ENCODE results near the gene UBTF. TPM values are rescaled to one million over a fixed set of nuclear protein-coding genes. Genes with fewer than 3 reads are reported as not detected.

UBTF gene
- total and polyA plus RNA-seq, 9 donors: 29.6 to 128 (median 81.5) TPM

DNA sequence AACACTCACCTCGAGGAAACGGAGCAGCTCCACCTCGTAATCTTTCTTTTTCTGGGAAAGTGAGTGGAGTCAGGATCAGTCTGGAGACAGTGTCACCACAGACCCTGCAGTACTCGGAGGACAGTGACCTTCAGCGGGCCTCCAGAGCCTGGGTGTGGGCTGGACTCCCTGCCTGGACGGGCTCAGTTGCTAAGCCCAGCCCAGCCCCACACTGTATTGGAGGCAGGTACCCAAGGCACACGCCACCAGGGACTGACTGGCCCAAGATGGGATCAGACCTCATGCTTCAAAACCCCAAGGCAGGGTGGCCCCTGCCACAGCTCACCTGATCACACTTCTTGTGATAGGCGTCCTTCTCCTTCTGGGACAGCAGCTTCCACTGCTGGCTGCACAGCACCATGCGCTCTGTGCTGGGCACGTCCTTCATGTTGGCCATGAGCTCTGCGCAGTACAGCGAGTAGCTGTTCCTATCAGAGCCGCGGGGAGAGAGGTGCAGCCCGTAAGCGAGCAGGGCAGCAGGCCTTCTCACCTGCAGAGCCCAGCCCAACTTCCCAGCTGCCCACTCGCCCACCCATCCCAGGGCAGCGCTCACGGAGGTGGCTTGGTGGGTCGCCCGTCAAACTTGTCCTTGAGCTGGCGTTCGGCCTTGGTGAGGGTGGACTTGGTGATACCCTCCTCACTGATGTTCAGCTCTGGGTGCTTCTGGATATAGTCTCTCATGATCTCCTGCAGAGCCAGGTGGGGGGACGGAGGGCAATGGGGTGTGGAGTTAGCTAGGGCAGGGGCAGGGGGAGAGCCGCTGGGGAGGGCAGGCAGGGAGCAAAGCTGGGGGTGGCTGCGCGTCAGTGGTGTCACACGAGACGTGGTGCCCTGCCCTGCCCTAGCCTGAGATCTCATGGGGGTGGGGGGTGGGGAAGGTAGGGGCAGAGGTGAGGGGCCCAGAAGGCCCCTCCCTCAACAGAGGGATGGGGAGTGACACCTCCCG is 7.9 kb downstream of the UBTF start:
- Histone ChIP-seq H3K36me3 (no peaks in the 10 kb centered on the region), H3K4me3 (no peak overlapping the region), H3K27me3 (no peaks in the 10 kb centered on the region), H3K27ac (no peak overlapping the region), H3K4me1 (ENCODE audit: insufficient read depth) (peaks cover 5% of the 10 kb centered on the region), H3K9me3 (no peaks in the 10 kb centered on the region)
- intact Hi-C loops (cut with DNase I): loop anchor here in 3 of 4 donors (2.0 to 5.0 kb wide), 3 partner anchors 111 to 121 kb away; partner anchors contain the start of gene SLC25A39 (in 1 of the 3)
- WGBS, 3 donors: 82 to 90% (median 86%) methylated on average over 30 of the region's 30 CpGs
- DNase-seq: no peak
- TF ChIP-seq, protein P1, sequence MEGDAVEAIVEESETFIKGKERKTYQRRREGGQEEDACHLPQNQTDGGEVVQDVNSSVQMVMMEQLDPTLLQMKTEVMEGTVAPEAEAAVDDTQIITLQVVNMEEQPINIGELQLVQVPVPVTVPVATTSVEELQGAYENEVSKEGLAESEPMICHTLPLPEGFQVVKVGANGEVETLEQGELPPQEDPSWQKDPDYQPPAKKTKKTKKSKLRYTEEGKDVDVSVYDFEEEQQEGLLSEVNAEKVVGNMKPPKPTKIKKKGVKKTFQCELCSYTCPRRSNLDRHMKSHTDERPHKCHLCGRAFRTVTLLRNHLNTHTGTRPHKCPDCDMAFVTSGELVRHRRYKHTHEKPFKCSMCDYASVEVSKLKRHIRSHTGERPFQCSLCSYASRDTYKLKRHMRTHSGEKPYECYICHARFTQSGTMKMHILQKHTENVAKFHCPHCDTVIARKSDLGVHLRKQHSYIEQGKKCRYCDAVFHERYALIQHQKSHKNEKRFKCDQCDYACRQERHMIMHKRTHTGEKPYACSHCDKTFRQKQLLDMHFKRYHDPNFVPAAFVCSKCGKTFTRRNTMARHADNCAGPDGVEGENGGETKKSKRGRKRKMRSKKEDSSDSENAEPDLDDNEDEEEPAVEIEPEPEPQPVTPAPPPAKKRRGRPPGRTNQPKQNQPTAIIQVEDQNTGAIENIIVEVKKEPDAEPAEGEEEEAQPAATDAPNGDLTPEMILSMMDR (IDR thresholded peaks at IDR 0.05): no peak
- TF ChIP-seq EP300 (IDR thresholded peaks at IDR 0.05): no peak
- TF ChIP-seq POLR2A (IDR thresholded peaks at IDR 0.05): no peak

DNA sequence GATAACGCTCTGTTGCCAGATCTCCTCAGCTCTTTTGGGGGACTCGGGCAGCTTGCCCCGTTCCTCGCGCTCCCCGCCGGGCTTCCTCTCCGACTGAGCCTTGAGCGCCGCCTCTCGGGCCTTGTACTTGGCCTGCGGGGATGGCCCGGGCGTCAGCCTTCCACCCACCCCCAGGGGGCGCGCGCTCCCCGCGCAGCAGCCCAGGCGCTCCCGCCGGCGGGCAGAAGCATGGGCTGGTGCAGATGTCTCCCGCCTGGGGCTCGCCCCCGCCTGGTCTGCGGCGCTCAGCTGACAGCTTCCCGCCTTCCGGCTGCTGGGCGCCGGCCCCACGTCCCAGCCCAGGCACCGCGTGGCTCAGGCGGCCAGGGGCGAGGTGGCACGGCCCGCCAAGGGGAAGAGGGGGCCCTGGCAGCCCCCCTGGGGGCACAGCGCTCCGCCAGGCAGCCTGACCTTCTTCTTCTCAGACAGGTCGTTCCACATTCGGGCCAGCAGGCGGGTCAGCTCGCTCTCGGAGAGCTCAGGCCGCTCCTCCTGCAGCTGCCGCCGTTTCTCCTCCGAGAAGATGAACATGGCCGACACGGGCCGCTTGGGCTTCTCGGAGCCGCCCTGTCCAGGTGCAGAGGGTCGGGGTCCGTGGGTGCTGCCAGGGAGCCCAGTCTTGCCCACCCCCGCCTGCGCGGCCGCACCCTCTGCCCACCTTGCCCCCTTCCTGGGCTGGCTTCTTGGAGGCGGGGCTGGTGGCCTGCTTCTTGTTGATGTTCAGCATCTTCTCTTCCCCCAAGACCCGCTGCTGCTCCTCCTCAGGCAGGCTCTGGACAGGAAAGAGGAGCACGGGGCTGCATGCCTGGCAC is 8.9 kb downstream of the UBTF start:
- Histone ChIP-seq H3K36me3 (no peaks in the 10 kb centered on the region), H3K4me3 (no peak overlapping the region), H3K9me3 (no peaks in the 10 kb centered on the region), H3K27me3 (no peaks in the 10 kb centered on the region), H3K4me1 (ENCODE audit: insufficient read depth) (peaks cover 4% of the 10 kb centered on the region), H3K27ac (peak overlapping the region in 1 of 2 donors; percentile 7)
- TF ChIP-seq, protein P1 (IDR thresholded peaks at IDR 0.05): peak; percentile 96 to 99 (median 99)
- TF ChIP-seq EP300 (IDR thresholded peaks at IDR 0.05): no peak
- TF ChIP-seq POLR2A (IDR thresholded peaks at IDR 0.05): peak; percentile 23
- DNase-seq: peak; percentile 82 to 93 (median 88)
- WGBS, 3 donors: 12 to 19% (median 16%) methylated on average over 24 to 64 of the region's 64 CpGs
- intact Hi-C loops (cut with DNase I): loop anchor here in 3 of 4 donors (2.0 to 5.0 kb wide), 3 partner anchors 112 to 122 kb away; partner anchors contain the start of gene SLC25A39 (in 1 of the 3)

DNA sequence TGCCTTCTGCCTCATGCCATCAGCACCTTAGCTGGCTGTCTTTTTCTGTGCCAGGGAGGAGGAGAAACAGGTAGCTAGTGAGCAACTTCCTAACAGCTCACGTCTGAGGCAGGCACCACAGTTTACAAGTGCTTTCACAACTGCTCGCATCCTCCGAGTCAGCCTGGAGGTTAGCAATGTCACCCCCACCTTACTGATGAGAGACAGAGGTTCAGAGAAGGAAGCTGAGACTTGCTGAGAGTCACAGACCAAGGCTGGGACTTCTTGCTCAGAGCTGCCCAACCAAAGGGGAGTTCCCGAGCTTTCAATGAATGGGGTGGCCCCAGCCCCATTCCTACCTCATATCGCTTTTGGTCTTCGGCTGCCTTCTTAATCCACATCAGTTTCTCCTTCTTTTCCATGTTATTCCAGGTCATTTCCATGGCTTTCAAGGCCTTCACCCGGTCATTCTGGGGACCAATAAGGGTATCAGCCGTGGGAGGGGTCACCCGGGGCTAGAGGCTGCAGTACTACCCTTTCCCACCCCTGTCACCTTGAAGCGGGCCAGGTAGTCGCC is 9.6 kb downstream of the UBTF start:
- intact Hi-C loops (cut with DNase I): loop anchor here in 3 of 4 donors (2.0 to 10.0 kb wide), 4 partner anchors 112 to 145 kb away; partner anchors contain the start of gene SLC25A39 (in 1 of the 3)
- no peak for DNase-seq
- TF ChIP-seq EP300 (IDR thresholded peaks at IDR 0.05) (no peak), POLR2A (IDR thresholded peaks at IDR 0.05) (no peak)
- TF ChIP-seq, protein P1 (IDR thresholded peaks at IDR 0.05): no peak
- Histone ChIP-seq H3K36me3 (no peaks in the 10 kb centered on the region), H3K27ac (no peak overlapping the region), H3K4me3 (no peak overlapping the region), H3K4me1 (ENCODE audit: insufficient read depth) (peaks cover 4% of the 10 kb centered on the region), H3K9me3 (no peaks in the 10 kb centered on the region), H3K27me3 (no peaks in the 10 kb centered on the region)
- 61 to 69% (median 63%) methylated on average over 11 of the region's 11 CpGs for WGBS, 3 donors

DNA sequence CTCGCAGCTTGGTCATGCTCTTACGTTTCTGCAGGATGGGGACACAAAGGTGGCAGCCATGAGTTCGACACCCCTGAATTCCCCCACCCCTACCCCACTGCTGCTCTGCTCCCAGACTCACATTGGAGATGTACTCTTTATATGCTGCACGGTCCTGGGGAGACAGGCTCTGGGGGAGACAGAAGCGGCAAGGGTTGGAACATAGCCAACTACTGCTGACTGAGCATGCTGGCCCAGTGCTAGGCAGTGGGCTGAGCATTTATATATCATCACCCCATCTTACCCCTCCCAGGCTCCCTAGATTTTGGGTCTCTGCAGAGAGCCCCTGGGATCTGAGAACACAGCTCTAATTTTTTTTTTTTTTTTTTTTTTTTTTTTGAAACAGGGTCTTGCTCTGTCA is 11.7 kb downstream of the UBTF start:
- peaks cover 4% of the 10 kb centered on the region for H3K4me1 ChIP-seq (ENCODE audit: insufficient read depth)
- 79 to 87% (median 83%) methylated on average over 5 of the region's 5 CpGs for WGBS, 3 donors
- intact Hi-C loops (cut with DNase I): loop anchor here in 1 of 4 donors (10.0 kb wide), 1 partner anchor 147 kb away; no protein-coding TSS in a partner anchor
- H3K27ac ChIP-seq: no peak overlapping the region
- H3K9me3 ChIP-seq: no peaks in the 10 kb centered on the region
- no peak for DNase-seq
- no peak overlapping the region for H3K4me3 ChIP-seq
- no peaks in the 10 kb centered on the region for H3K27me3 ChIP-seq
- no peak for TF ChIP-seq EP300 (IDR thresholded peaks at IDR 0.05)
- no peak for TF ChIP-seq POLR2A (IDR thresholded peaks at IDR 0.05)
- TF ChIP-seq, protein P1 (IDR thresholded peaks at IDR 0.05): no peak
- no peaks in the 10 kb centered on the region for H3K36me3 ChIP-seq

Data from ovary (tissue), 9 donors.